HEK293 (cell line): ENCODE data around the gene CCDC122.

Source experiments
- ATF2 ChIP-seq: fragments of 450-650 bp; formaldehyde crosslinking; IDR thresholded peaks from 2 replicates; pipeline ENCODE4 v1.5.1; 2016; ENCODE audit warnings: missing biosample characterization, missing genetic modification characterization, low read depth
- CTCF ChIP-seq: fragments of 450-650 bp; formaldehyde crosslinking; IDR thresholded peaks from 2 replicates; pipeline ENCODE4 v1.5.1; 2016; ENCODE audit warnings: missing biosample characterization, missing genetic modification characterization
- FEZF1 ChIP-seq: fragments of 450-650 bp; formaldehyde crosslinking; IDR thresholded peaks from 2 replicates; pipeline ENCODE4 v1.5.1; 2016; ENCODE audit warnings: missing biosample characterization, missing genetic modification characterization
- PBX3 ChIP-seq: sonication (generic); formaldehyde crosslinking; IDR thresholded peaks from 2 replicates; pipeline ENCODE4 v1.8.1; 2022; ENCODE audit warnings: mild to moderate bottlenecking, moderate library complexity, missing genetic modification reagents
- SP2 ChIP-seq: fragments of 450-650 bp; formaldehyde crosslinking; IDR thresholded peaks from 2 replicates; pipeline ENCODE4 v1.5.1; 2016; ENCODE audit warnings: missing biosample characterization, missing genetic modification characterization
- ZNF16 ChIP-seq: fragments of 450-650 bp; formaldehyde crosslinking; IDR thresholded peaks from 2 replicates; pipeline ENCODE4 v1.5.1; 2016; ENCODE audit warnings: low read depth, missing biosample characterization, missing genetic modification characterization
- ZNF184 ChIP-seq: fragments of 450-650 bp; IDR thresholded peaks from 2 replicates; pipeline ENCODE4 v1.5.1; 2018; ENCODE audit warnings: missing biosample characterization, mild to moderate bottlenecking, missing genetic modification characterization

- no peak for TF ChIP-seq CTCF (tag by site-specific recombination)
- no peak for TF ChIP-seq ZNF16 (tag by site-specific recombination)
- no peak for TF ChIP-seq FEZF1 (tag by site-specific recombination)
- TF ChIP-seq SP2: no peak
- TF ChIP-seq ATF2 (tag by site-specific recombination): no peak
- TF ChIP-seq ZNF184 (tag by site-specific recombination): no peak
- TF ChIP-seq PBX3: no peak
These were observed 31.3 kb upstream of the CCDC122 start for GRCh38 chr13:43910856-43911255.
